Neural crest cell (in vitro differentiated cells): ENCODE measurements around the gene FGF2. TPM values are rescaled to one million over a fixed set of nuclear protein-coding genes. Genes with fewer than 3 reads are reported as not detected.

ENCODE experiments used
- DNase-seq: peaks from one replicate; pipeline ENCODE4 v3.0.0; 2021; ENCODE audit warnings: low read depth, mixed read lengths, low spot score
- H3K27ac Mint-ChIP-seq: one replicate; pipeline ENCODE4 v1.8.0; 2021; ENCODE audit warnings: mild to moderate bottlenecking, mixed read lengths; ENCODE audit not compliant: unreplicated experiment
- H3K27me3 Mint-ChIP-seq: 2 replicates; pipeline ENCODE4 v1.8.0; 2021; ENCODE audit warnings: low read depth, mild to moderate bottlenecking, mixed read lengths
- H3K36me3 Mint-ChIP-seq: 2 replicates; pipeline ENCODE4 v1.8.0; 2021; ENCODE audit warnings: low read depth, mild to moderate bottlenecking, mixed read lengths
- H3K4me1 Mint-ChIP-seq: 2 replicates; pipeline ENCODE4 v1.8.0; 2021; ENCODE audit warnings: mixed read lengths
- H3K4me3 Mint-ChIP-seq: one replicate; pipeline ENCODE4 v1.8.0; 2021; ENCODE audit warnings: mild to moderate bottlenecking, mixed read lengths
- H3K9me3 Mint-ChIP-seq: 2 replicates; pipeline ENCODE4 v1.8.0; 2021; ENCODE audit warnings: mixed read lengths
- total RNA-seq: library from RNA; stranded (reverse); gene quantifications from 2 replicates; pipeline ENCODE4 v1.2.1, GENCODE V29; 2021
- TF ChIP-seq, protein P1 (sequence below): fragments of 200-600 bp; sonication (generic); conservative IDR thresholded peaks from 2 replicates; pipeline ENCODE4 v1.5.0; 2021; ENCODE audit warnings: antibody characterized with exemption, mild to moderate bottlenecking

The FGF2 gene
- total RNA-seq, 1 donor from 2014 or later, result 14.6 TPM

DNA sequence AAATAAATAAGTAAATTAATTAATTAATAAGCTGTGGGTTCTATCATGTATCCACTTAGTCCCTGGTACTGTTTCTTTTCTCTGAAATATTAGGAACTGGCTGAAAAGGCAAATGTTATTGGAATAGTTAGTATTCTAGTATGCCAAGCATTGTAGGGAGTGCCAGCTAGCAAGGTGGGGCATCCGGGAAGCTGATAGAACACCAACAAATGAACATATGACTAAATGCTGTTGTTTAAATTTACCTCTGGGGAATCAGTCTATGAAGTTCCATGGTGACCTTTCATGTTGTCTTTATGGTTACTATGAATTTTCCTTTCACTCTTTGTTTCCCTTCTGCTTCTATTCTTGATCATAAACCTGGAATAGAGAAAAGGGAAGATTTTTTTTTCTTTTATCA lies 63.1 kb downstream of the FGF2 start:
- Mint-ChIP-seq H3K27ac (no peak overlapping the region), H3K4me1 (no peaks in the 10 kb centered on the region), H3K27me3 (no peaks in the 10 kb centered on the region), H3K36me3 (peaks cover 15% of the 10 kb centered on the region), H3K4me3 (no peak overlapping the region), H3K9me3 (no peaks in the 10 kb centered on the region)
- DNase-seq, result no peak
- TF ChIP-seq, protein P1, sequence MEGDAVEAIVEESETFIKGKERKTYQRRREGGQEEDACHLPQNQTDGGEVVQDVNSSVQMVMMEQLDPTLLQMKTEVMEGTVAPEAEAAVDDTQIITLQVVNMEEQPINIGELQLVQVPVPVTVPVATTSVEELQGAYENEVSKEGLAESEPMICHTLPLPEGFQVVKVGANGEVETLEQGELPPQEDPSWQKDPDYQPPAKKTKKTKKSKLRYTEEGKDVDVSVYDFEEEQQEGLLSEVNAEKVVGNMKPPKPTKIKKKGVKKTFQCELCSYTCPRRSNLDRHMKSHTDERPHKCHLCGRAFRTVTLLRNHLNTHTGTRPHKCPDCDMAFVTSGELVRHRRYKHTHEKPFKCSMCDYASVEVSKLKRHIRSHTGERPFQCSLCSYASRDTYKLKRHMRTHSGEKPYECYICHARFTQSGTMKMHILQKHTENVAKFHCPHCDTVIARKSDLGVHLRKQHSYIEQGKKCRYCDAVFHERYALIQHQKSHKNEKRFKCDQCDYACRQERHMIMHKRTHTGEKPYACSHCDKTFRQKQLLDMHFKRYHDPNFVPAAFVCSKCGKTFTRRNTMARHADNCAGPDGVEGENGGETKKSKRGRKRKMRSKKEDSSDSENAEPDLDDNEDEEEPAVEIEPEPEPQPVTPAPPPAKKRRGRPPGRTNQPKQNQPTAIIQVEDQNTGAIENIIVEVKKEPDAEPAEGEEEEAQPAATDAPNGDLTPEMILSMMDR, result no peak

DNA sequence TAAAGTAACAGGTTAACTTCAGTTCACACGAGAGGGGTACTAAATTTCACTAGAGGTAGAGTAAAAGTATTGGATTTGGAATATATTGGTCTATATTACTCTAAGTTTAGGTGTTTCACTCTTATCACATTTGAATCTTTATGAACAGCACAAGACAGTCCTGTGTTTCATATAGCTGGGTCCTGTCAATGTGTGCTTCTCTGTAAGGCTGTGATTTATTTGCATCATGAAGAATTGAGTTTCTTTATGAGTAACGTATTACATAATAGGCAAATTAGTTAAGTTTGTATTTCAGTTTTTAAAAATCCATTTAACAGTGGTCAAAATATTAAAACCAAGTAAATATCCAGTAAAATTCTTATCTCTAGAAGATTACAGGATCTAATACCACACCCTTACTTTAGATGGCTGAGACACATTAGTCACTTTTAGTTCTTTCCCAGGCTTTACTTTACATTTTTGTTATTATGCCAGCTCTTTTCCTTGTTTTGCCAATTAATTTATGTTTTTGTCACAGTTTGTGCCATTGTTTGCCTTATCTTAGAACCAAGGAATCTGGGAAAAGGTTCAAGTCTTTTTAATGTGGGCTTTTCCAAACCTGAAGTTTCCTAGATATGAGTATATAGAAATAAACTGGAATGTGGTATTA lies 63.6 kb downstream of the FGF2 start:
- DNase-seq, result no peak
- no peak overlapping the region for H3K4me3 Mint-ChIP-seq
- no peaks in the 10 kb centered on the region for H3K27me3 Mint-ChIP-seq
- no peaks in the 10 kb centered on the region for H3K9me3 Mint-ChIP-seq
- H3K27ac Mint-ChIP-seq, result no peak overlapping the region
- TF ChIP-seq, protein P1, result no peak
- no peaks in the 10 kb centered on the region for H3K4me1 Mint-ChIP-seq
- H3K36me3 Mint-ChIP-seq, result peaks cover 15% of the 10 kb centered on the region

DNA sequence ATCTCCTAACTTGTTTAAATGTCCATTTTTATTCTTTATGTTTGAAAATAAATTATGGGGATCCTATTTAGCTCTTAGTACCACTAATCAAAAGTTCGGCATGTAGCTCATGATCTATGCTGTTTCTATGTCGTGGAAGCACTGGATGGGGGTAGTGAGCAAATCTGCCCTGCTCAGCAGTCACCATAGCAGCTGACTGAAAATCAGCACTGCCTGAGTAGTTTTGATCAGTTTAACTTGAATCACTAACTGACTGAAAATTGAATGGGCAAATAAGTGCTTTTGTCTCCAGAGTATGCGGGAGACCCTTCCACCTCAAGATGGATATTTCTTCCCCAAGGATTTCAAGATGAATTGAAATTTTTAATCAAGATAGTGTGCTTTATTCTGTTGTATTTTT lies 68.2 kb downstream of the FGF2 start:
- H3K27ac Mint-ChIP-seq, result no peak overlapping the region
- peaks cover 5% of the 10 kb centered on the region for H3K36me3 Mint-ChIP-seq
- no peak for DNase-seq
- no peaks in the 10 kb centered on the region for H3K9me3 Mint-ChIP-seq
- H3K4me1 Mint-ChIP-seq, result no peaks in the 10 kb centered on the region
- H3K4me3 Mint-ChIP-seq, result no peak overlapping the region
- H3K27me3 Mint-ChIP-seq, result no peaks in the 10 kb centered on the region
- TF ChIP-seq, protein P1, result no peak

DNA sequence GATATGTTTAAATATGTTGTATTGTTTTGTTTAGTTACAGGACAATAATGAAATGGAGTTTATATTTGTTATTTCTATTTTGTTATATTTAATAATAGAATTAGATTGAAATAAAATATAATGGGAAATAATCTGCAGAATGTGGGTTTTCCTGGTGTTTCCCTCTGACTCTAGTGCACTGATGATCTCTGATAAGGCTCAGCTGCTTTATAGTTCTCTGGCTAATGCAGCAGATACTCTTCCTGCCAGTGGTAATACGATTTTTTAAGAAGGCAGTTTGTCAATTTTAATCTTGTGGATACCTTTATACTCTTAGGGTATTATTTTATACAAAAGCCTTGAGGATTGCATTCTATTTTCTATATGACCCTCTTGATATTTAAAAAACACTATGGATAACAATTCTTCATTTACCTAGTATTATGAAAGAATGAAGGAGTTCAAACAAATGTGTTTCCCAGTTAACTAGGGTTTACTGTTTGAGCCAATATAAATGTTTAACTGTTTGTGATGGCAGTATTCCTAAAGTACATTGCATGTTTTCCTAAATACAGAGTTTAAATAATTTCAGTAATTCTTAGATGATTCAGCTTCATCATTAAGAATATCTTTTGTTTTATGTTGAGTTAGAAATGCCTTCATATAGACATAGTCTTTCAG lies 68.8 kb downstream of the FGF2 start:
- Mint-ChIP-seq H3K9me3 (no peaks in the 10 kb centered on the region), H3K27me3 (no peaks in the 10 kb centered on the region), H3K36me3 (peaks cover 4% of the 10 kb centered on the region), H3K4me1 (no peaks in the 10 kb centered on the region), H3K4me3 (no peak overlapping the region), H3K27ac (no peak overlapping the region)
- TF ChIP-seq, protein P1, result no peak
- DNase-seq, result no peak

DNA sequence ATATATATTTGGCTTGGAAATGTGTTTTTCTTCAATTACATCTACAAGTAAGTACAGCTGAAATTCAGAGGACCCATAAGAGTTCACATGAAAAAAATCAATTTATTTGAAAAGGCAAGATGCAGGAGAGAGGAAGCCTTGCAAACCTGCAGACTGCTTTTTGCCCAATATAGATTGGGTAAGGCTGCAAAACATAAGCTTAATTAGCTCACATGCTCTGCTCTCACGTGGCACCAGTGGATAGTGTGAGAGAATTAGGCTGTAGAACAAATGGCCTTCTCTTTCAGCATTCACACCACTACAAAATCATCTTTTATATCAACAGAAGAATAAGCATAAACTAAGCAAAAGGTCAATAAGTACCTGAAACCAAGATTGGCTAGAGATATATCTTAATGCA lies 69.6 kb downstream of the FGF2 start:
- H3K27me3 Mint-ChIP-seq, result no peaks in the 10 kb centered on the region
- no peak overlapping the region for H3K27ac Mint-ChIP-seq
- TF ChIP-seq, protein P1, result no peak
- DNase-seq, result no peak
- H3K9me3 Mint-ChIP-seq, result no peaks in the 10 kb centered on the region
- peaks cover 4% of the 10 kb centered on the region for H3K36me3 Mint-ChIP-seq
- no peaks in the 10 kb centered on the region for H3K4me1 Mint-ChIP-seq
- no peak overlapping the region for H3K4me3 Mint-ChIP-seq
